Adrenal gland (tissue), 5 donors: ENCODE measurements around the gene PPIP5K1.

Experiments
- POLR2A ChIP-seq, 2 donors: fragments of 450-650 bp; IDR thresholded peaks; one replicate each; pipeline ENCODE4 v1.6.1; 2017; ENCODE audit warnings: antibody characterized with exemption in 2 of 2, mild to moderate bottlenecking in 2 of 2, moderate library complexity in 1 of 2
- TF ChIP-seq, protein P1 (sequence below), 6 experiments: fragments of 450-650 bp in 4 of 6; fragments of 200-600 bp in 2 of 6; sonication (generic) in 1 of 6; IDR thresholded peaks; 1 replicate in 5 of 6; 2 replicates in 1 of 6; pipeline versions ENCODE4 v1.5.1 to v1.8.0; 2016 to 2021; ENCODE audit warnings: antibody characterized with exemption in 6 of 6, mild to moderate bottlenecking in 2 of 6, moderate library complexity in 1 of 6
- donor health status: DM: no; HTN: no; CAD: no.

DNA sequence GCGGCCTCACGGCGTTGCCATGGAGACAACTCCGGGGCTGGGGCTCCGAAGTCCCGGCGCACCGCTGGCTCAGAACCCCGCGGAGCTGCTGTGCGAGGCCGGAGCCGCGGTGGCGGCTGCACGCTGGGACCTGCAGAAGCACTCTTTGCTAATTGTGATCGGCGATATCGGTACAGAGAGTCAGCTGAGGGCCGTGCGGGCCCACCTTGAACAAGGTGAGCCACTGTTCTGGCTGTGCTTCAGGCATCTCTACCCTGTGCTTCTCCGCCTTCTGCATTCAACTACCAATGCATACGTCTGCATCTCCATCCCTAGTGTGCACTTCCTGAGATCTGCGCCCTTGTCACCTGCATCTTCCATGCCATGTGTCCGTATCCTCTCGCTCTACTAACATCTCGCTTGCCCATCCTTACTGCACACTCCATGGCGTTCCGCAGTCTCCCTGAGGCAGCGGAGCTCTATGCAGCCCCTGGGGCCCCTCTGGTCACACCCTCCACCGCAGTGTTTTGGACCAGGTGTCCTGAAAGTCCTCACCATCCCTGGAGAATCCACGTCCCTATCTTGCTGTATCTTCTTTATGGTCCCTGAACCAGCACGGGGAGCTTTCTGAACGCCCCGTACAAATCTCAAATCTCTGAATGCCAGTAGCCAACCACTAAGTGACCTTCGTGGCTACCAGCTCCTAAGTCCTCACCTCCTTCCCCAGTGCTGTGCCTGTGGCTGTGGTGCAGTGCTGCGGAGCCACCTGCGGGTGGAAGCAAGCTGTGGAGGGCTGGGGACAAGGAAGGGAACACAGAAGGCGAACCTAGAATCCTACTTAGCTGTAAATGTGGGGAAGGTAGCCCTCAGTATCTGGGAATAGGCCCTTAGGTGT lies 78.8 kb downstream of the PPIP5K1 start:
- TF ChIP-seq, protein P1, sequence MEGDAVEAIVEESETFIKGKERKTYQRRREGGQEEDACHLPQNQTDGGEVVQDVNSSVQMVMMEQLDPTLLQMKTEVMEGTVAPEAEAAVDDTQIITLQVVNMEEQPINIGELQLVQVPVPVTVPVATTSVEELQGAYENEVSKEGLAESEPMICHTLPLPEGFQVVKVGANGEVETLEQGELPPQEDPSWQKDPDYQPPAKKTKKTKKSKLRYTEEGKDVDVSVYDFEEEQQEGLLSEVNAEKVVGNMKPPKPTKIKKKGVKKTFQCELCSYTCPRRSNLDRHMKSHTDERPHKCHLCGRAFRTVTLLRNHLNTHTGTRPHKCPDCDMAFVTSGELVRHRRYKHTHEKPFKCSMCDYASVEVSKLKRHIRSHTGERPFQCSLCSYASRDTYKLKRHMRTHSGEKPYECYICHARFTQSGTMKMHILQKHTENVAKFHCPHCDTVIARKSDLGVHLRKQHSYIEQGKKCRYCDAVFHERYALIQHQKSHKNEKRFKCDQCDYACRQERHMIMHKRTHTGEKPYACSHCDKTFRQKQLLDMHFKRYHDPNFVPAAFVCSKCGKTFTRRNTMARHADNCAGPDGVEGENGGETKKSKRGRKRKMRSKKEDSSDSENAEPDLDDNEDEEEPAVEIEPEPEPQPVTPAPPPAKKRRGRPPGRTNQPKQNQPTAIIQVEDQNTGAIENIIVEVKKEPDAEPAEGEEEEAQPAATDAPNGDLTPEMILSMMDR (IDR thresholded peaks at IDR 0.05): peak in 5 of 6 experiments; percentile 23 to 37 (median 26)
- no peak for TF ChIP-seq POLR2A (IDR thresholded peaks at IDR 0.05)
